Right renal cortex interstitium (tissue), 3 donors: Measurements from ENCODE around the gene NRTN. TPM values are rescaled to one million over a fixed set of nuclear protein-coding genes. Genes with fewer than 3 reads are reported as not detected.
"Not testable (repeated sequence)": the region's sequence is repeated elsewhere in the genome, so short reads cannot be mapped to it uniquely, and the experiment has no call there.

Experiments
- DNase-seq, 3 donors: peaks; one replicate each; pipeline ENCODE4 v3.0.0-alpha.2; 2013; ENCODE audit warnings: low read depth in 3 of 3, low spot score in 2 of 3
- polyA plus RNA-seq, 3 donors: library from polyadenylated mRNA; unstranded; fragments of 120-200 nt; gene quantifications; one replicate each; pipeline ENCODE4 v1.2.1, GENCODE V29; 2013; ENCODE audit not compliant: insufficient read length in 3 of 3

NRTN gene
- polyA plus RNA-seq, 3 donors: 1.8 to 2.2 (median 2.0) TPM

- DNase-seq: no peak
Measured at GRCh38 chr19:5832527-5833216, 27.8 kb downstream of the NRTN start.

GRCh38 chr19:5837761-5838352, 33.0 kb downstream of the NRTN start:
- DNase-seq: no peak

GRCh38 chr19:5838353-5839064, 33.6 kb downstream of the NRTN start:
- DNase-seq: no peak

GRCh38 chr19:5839065-5840017, 34.5 kb downstream of the NRTN start, which contains the start of gene FUT6:
Gene FUT6 (minus strand): TSS chr19:5839702. CDS start chr19:5832567, 7,135 bp downstream.
- no peak for DNase-seq

GRCh38 chr19:5841735-5842111, 36.9 kb downstream of the NRTN start:
- not testable (repeated sequence) for DNase-seq

GRCh38 chr19:5843295-5843927, 38.5 kb downstream of the NRTN start:
- DNase-seq: no peak

- DNase-seq: no peak
Measured at GRCh38 chr19:5844456-5845433, 39.9 kb downstream of the NRTN start.

- not testable (repeated sequence) for DNase-seq
Measured at GRCh38 chr19:5847846-5848245, 43.0 kb downstream of the NRTN start.

- DNase-seq: not testable (repeated sequence)
Measured at GRCh38 chr19:5848621-5849020, 43.8 kb downstream of the NRTN start.

- DNase-seq: no peak
Measured at GRCh38 chr19:5850189-5850588, 45.3 kb downstream of the NRTN start.

- DNase-seq: no peak
Measured at GRCh38 chr19:5850743-5851293, 46.0 kb downstream of the NRTN start.

GRCh38 chr19:5851302-5851701, 46.4 kb downstream of the NRTN start, which contains the start of gene FUT3:
Gene FUT3 (minus strand): TSS chr19:5851449.
- DNase-seq: no peak

GRCh38 chr19:5854121-5854520, 49.3 kb downstream of the NRTN start:
- not testable (repeated sequence) for DNase-seq

- DNase-seq: not testable (repeated sequence)
Measured at GRCh38 chr19:5855151-5855550, 50.3 kb downstream of the NRTN start.

GRCh38 chr19:5857203-5858081, 52.6 kb downstream of the NRTN start:
- no peak for DNase-seq

GRCh38 chr19:5863030-5863665, 58.3 kb downstream of the NRTN start:
- no peak for DNase-seq
